ENCODE data around the gene SNRNP40. TPM values are rescaled to one million over a fixed set of nuclear protein-coding genes. Genes with fewer than 3 reads are reported as not detected.

The SNRNP40 gene
- total and polyA plus RNA-seq, 2 experiments from 2014 or later: 90.0 to 135 TPM

DNA sequence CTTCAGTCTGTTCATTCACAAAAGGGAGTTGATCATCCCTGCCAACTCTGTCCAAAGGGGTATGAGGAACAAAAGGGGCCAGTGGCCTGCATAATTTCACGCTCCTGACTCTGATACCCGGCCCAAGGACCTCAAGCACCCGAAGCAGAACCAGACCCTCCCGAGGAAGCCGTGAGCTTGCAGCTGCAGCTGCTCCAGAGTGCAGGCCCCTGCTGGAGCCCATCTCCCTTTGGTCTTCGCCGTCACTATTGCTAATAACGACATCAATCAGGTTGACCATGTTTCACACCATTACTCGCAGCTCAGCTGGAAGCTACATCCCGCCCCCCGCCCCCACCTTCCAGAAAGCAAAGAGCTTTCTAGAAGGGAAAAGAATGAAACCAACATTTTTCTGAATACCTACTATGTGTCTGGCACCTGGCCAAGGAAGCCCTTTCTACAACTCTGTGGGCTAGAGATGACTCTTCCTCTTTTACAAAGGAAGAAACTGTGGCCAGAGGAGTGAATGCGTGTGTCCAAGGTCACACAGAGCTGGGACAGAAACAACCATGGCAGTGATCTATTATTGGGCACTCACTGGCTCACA, 62.4 kb downstream of the SNRNP40 start:
- TF ChIP-seq EZH2 (IDR thresholded peaks at IDR 0.05; ENCODE audit: low read depth, unreplicated experiment) (no peak), EZH2phosphoT487 (IDR thresholded peaks at IDR 0.05; ENCODE audit: unreplicated experiment) (no peak), ZNF114 (CRISPR knock-in tag; IDR thresholded peaks at IDR 0.05) (no peak), POLR2AphosphoS5 (IDR thresholded peaks at IDR 0.05; ENCODE audit: low read depth) (no peak), JUNB (IDR thresholded peaks at IDR 0.05; ENCODE audit: unreplicated experiment) (no peak), NANOG (IDR thresholded peaks at IDR 0.05; ENCODE audit: borderline replicate concordance) (no peak), CREB1 (CRISPR knock-in tag; IDR thresholded peaks at IDR 0.05; ENCODE audit: low read depth) (no peak), CTCF (conservative IDR thresholded peaks at IDR 0.05; ENCODE audit: low read depth in 2 of 2) (no peak), ZNF331 (CRISPR knock-in tag; IDR thresholded peaks at IDR 0.05; ENCODE audit: low read depth) (no peak), STAT1 (IDR thresholded peaks at IDR 0.05; ENCODE audit: unreplicated experiment) (no peak), REST (IDR thresholded peaks at IDR 0.05; ENCODE audit: unreplicated experiment) (no peak)
- TF ChIP-seq, protein P1, sequence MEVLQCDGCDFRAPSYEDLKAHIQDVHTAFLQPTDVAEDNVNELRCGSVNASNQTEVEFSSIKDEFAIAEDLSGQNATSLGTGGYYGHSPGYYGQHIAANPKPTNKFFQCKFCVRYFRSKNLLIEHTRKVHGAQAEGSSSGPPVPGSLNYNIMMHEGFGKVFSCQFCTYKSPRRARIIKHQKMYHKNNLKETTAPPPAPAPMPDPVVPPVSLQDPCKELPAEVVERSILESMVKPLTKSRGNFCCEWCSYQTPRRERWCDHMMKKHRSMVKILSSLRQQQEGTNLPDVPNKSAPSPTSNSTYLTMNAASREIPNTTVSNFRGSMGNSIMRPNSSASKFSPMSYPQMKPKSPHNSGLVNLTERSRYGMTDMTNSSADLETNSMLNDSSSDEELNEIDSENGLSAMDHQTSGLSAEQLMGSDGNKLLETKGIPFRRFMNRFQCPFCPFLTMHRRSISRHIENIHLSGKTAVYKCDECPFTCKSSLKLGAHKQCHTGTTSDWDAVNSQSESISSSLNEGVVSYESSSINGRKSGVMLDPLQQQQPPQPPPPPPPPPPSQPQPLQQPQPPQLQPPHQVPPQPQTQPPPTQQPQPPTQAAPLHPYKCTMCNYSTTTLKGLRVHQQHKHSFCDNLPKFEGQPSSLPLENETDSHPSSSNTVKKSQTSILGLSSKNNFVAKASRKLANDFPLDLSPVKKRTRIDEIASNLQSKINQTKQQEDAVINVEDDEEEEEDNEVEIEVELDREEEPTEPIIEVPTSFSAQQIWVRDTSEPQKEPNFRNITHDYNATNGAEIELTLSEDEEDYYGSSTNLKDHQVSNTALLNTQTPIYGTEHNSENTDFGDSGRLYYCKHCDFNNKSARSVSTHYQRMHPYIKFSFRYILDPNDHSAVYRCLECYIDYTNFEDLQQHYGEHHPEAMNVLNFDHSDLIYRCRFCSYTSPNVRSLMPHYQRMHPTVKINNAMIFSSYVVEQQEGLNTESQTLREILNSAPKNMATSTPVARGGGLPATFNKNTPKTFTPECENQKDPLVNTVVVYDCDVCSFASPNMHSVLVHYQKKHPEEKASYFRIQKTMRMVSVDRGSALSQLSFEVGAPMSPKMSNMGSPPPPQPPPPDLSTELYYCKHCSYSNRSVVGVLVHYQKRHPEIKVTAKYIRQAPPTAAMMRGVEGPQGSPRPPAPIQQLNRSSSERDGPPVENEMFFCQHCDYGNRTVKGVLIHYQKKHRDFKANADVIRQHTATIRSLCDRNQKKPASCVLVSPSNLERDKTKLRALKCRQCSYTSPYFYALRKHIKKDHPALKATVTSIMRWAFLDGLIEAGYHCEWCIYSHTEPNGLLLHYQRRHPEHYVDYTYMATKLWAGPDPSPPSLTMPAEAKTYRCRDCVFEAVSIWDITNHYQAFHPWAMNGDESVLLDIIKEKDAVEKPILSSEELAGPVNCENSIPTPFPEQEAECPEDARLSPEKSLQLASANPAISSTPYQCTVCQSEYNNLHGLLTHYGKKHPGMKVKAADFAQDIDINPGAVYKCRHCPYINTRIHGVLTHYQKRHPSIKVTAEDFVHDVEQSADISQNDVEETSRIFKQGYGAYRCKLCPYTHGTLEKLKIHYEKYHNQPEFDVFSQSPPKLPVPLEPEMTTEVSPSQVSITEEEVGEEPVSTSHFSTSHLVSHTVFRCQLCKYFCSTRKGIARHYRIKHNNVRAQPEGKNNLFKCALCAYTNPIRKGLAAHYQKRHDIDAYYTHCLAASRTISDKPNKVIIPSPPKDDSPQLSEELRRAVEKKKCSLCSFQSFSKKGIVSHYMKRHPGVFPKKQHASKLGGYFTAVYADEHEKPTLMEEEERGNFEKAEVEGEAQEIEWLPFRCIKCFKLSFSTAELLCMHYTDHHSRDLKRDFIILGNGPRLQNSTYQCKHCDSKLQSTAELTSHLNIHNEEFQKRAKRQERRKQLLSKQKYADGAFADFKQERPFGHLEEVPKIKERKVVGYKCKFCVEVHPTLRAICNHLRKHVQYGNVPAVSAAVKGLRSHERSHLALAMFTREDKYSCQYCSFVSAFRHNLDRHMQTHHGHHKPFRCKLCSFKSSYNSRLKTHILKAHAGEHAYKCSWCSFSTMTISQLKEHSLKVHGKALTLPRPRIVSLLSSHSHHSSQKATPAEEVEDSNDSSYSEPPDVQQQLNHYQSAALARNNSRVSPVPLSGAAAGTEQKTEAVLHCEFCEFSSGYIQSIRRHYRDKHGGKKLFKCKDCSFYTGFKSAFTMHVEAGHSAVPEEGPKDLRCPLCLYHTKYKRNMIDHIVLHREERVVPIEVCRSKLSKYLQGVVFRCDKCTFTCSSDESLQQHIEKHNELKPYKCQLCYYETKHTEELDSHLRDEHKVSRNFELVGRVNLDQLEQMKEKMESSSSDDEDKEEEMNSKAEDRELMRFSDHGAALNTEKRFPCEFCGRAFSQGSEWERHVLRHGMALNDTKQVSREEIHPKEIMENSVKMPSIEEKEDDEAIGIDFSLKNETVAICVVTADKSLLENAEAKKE (CRISPR knock-in tag; IDR thresholded peaks at IDR 0.05): no peak
- TF ChIP-seq, protein P2, sequence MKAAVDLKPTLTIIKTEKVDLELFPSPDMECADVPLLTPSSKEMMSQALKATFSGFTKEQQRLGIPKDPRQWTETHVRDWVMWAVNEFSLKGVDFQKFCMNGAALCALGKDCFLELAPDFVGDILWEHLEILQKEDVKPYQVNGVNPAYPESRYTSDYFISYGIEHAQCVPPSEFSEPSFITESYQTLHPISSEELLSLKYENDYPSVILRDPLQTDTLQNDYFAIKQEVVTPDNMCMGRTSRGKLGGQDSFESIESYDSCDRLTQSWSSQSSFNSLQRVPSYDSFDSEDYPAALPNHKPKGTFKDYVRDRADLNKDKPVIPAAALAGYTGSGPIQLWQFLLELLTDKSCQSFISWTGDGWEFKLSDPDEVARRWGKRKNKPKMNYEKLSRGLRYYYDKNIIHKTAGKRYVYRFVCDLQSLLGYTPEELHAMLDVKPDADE (IDR thresholded peaks at IDR 0.05): no peak
- ATAC-seq (no peak), DNase-seq (ENCODE audit: low spot score) (no peak)
- Mint-ChIP-seq H3K4me3 (no peak overlapping the region), H3K36me3 (ENCODE audit: low read depth) (peaks cover 4% of the 10 kb centered on the region; the same call in 1 of the 3 replicates), H3K27me3 (ENCODE audit: insufficient read depth, low read depth, poor library complexity) (peaks cover 8% of the 10 kb centered on the region), H3K9me3 (peaks cover 3% of the 10 kb centered on the region; the same call in 1 of the 3 replicates), H3K27ac (no peak overlapping the region), H3K4me1 (peaks cover 20% of the 10 kb centered on the region)
- Histone ChIP-seq H3K4me2 (no peak overlapping the region), H3K27ac (ENCODE audit: low read depth) (no peak overlapping the region), H3F3A (replicated peaks; ENCODE audit: low read depth) (no peaks in the 10 kb centered on the region; the same call in 1 of the 2 replicates), H2AFZ (no peak overlapping the region), H3K9me2 (ENCODE audit: insufficient read depth) (no peaks in the 10 kb centered on the region), H3K4me1 (ENCODE audit: insufficient read depth) (peaks cover 14% of the 10 kb centered on the region; the same call in 1 of the 2 replicates), H3K79me2 (replicated peaks; ENCODE audit: insufficient read depth) (peaks cover 48% of the 10 kb centered on the region), H4K20me1 (replicated peaks; ENCODE audit: insufficient read depth) (peaks cover 12% of the 10 kb centered on the region; the same call in 1 of the 2 replicates), H3K4me3 (no peak overlapping the region), H3K27me3 (ENCODE audit: insufficient read depth) (peaks cover 14% of the 10 kb centered on the region), H3K36me3 (ENCODE audit: insufficient read depth) (no peaks in the 10 kb centered on the region)
